Measurements from ENCODE around the gene DRC1.

Gene DRC1

GRCh38 chr2:26471766-26472706 lies 70.3 kb downstream of the DRC1 start:
- DNase-seq (ENCODE audit: low read depth in 2 of 2), result no peak
- H3K4me3 ChIP-seq (replicated peaks in 1 of 2; ENCODE audit: low read depth in 2 of 2, low read length in 2 of 2), result no peak overlapping the region
- TF ChIP-seq CTCF (IDR thresholded peaks at IDR 0.05; ENCODE audit: low read depth, low read length), result peak; percentile 11

GRCh38 chr2:26472821-26473655 lies 71.3 kb downstream of the DRC1 start:
- H3K4me3 ChIP-seq (replicated peaks in 1 of 2; ENCODE audit: low read depth in 2 of 2, low read length in 2 of 2), result no peak overlapping the region
- DNase-seq (ENCODE audit: low read depth in 2 of 2), result no peak
- no peak for TF ChIP-seq CTCF (IDR thresholded peaks at IDR 0.05; ENCODE audit: low read depth, low read length)

- H3K4me3 ChIP-seq (replicated peaks in 1 of 2; ENCODE audit: low read depth in 2 of 2, low read length in 2 of 2), result no peak overlapping the region
- DNase-seq (ENCODE audit: low read depth in 2 of 2), result no peak
- TF ChIP-seq CTCF (IDR thresholded peaks at IDR 0.05; ENCODE audit: low read depth, low read length), result no peak
Observed at GRCh38 chr2:26473796-26474195, 72.1 kb downstream of the DRC1 start.

- H3K4me3 ChIP-seq (replicated peaks in 1 of 2; ENCODE audit: low read depth in 2 of 2, low read length in 2 of 2), result no peak overlapping the region
- DNase-seq (ENCODE audit: low read depth in 2 of 2), result no peak
- TF ChIP-seq CTCF (IDR thresholded peaks at IDR 0.05; ENCODE audit: low read depth, low read length), result no peak
Observed at GRCh38 chr2:26474261-26474785, 72.6 kb downstream of the DRC1 start.

- H3K4me3 ChIP-seq (replicated peaks in 1 of 2; ENCODE audit: low read depth in 2 of 2, low read length in 2 of 2), result no peak overlapping the region
- TF ChIP-seq CTCF (IDR thresholded peaks at IDR 0.05; ENCODE audit: low read depth, low read length), result no peak
- no peak for DNase-seq (ENCODE audit: low read depth in 2 of 2)
Observed at GRCh38 chr2:26475037-26475436, 73.3 kb downstream of the DRC1 start.

GRCh38 chr2:26475832-26476501 lies 74.2 kb downstream of the DRC1 start:
- DNase-seq (ENCODE audit: low read depth in 2 of 2), result no peak
- H3K4me3 ChIP-seq (replicated peaks in 1 of 2; ENCODE audit: low read depth in 2 of 2, low read length in 2 of 2), result no peak overlapping the region
- no peak for TF ChIP-seq CTCF (IDR thresholded peaks at IDR 0.05; ENCODE audit: low read depth, low read length)
